ENCODE data around the gene LPGAT1.

The LPGAT1 gene

DNA sequence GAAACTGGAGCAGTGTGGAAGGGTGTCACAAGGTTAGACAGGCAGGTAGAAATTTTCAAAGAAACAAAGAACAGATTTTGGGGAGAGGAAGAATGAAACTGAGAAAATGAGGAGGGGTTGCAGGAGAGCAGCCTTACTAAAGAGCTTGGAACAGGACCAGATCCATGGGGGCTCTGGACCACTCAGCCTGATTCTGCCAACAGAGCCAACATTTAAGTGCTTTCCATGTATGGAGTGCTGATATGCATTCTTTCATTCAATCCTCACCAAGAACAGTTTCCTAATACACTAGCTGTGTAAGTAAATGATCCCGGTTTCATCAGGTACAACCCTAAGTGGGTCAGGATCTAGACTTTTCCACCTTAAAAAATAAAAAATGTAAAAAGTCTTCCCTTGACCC, 16.2 kb downstream of the LPGAT1 start:
- H3K4me3 ChIP-seq (ENCODE audit: control insufficient read depth, low read depth, low read length), result no peak overlapping the region
- DNase-seq (ENCODE audit: low read depth), result no peak
- TF ChIP-seq, protein P1, sequence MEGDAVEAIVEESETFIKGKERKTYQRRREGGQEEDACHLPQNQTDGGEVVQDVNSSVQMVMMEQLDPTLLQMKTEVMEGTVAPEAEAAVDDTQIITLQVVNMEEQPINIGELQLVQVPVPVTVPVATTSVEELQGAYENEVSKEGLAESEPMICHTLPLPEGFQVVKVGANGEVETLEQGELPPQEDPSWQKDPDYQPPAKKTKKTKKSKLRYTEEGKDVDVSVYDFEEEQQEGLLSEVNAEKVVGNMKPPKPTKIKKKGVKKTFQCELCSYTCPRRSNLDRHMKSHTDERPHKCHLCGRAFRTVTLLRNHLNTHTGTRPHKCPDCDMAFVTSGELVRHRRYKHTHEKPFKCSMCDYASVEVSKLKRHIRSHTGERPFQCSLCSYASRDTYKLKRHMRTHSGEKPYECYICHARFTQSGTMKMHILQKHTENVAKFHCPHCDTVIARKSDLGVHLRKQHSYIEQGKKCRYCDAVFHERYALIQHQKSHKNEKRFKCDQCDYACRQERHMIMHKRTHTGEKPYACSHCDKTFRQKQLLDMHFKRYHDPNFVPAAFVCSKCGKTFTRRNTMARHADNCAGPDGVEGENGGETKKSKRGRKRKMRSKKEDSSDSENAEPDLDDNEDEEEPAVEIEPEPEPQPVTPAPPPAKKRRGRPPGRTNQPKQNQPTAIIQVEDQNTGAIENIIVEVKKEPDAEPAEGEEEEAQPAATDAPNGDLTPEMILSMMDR (IDR thresholded peaks at IDR 0.05; ENCODE audit: control insufficient read depth, insufficient read depth, low read depth, low read length, missing control alignments), result no peak

DNA sequence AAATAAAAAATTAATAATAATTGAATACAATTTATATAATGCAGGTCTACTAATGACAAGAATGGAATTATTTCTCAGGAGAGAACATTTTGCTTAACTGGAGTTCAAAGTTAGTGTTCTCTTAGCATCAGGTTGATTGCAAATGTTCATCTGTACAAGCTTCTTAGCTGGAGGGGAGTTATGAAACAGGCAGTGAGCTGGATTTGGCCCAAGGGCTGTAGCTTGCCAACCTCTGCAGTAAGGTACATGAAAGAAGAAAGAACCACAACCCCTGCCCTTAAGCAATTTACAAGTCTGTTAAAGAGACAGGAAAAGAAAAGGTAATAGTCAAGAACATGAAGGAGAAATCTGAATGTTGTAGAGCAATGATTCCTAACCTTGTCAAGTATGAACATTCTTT, 17.0 kb downstream of the LPGAT1 start:
- DNase-seq (ENCODE audit: low read depth), result peak; percentile 23
- TF ChIP-seq, protein P1 (IDR thresholded peaks at IDR 0.05; ENCODE audit: control insufficient read depth, insufficient read depth, low read depth, low read length, missing control alignments), result no peak
- H3K4me3 ChIP-seq (ENCODE audit: control insufficient read depth, low read depth, low read length), result no peak overlapping the region

GRCh38 chr1:211812584-211812983, 18.0 kb downstream of the LPGAT1 start:
- TF ChIP-seq, protein P1 (IDR thresholded peaks at IDR 0.05; ENCODE audit: control insufficient read depth, insufficient read depth, low read depth, low read length, missing control alignments), result no peak
- no peak for DNase-seq (ENCODE audit: low read depth)
- no peak overlapping the region for H3K4me3 ChIP-seq (ENCODE audit: control insufficient read depth, low read depth, low read length)

GRCh38 chr1:211811848-211812247, 18.7 kb downstream of the LPGAT1 start:
- H3K4me3 ChIP-seq (ENCODE audit: control insufficient read depth, low read depth, low read length), result no peak overlapping the region
- TF ChIP-seq, protein P1 (IDR thresholded peaks at IDR 0.05; ENCODE audit: control insufficient read depth, insufficient read depth, low read depth, low read length, missing control alignments), result no peak
- no peak for DNase-seq (ENCODE audit: low read depth)

DNA sequence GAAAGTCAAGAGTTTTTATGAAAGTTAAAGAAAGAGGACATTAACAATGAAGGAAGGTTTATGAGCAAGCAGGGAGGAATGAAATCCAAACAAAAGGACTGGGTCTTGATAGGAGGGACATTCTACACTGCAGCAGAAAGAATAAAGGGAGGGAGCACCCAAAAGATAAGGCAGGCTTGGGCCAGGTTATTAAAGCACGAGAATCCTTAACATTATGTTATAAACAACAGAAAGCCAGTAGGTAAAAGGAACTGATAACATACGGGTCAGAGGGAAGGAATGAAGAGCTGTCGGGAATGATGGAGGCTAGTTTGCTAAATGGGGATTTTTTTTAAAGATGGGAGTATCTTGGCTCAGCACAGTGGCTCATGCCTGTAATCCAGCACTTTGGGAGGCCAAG, 19.4 kb downstream of the LPGAT1 start:
- TF ChIP-seq, protein P1 (IDR thresholded peaks at IDR 0.05; ENCODE audit: control insufficient read depth, insufficient read depth, low read depth, low read length, missing control alignments), result no peak
- no peak overlapping the region for H3K4me3 ChIP-seq (ENCODE audit: control insufficient read depth, low read depth, low read length)
- no peak for DNase-seq (ENCODE audit: low read depth)

DNA sequence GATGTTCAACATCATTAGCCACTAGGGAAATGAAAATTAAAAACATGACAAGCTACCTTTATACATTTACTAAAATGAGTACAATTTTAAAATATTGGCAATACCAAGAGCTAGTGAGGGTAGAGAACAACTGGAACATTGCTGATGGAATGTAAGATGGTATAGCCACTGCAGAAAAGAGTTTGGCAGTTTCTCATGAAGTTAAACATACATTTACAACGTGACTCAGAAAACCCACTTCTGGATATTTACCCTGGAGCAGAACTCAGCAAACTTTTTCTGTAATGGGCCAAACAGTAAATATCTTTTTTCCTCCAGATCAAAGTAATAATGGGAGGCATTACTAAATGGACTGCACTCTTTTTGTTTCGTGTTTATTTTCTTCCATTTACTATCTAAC, 22.1 kb downstream of the LPGAT1 start:
- H3K4me3 ChIP-seq (ENCODE audit: control insufficient read depth, low read depth, low read length), result no peak overlapping the region
- DNase-seq (ENCODE audit: low read depth), result no peak
- TF ChIP-seq, protein P1 (IDR thresholded peaks at IDR 0.05; ENCODE audit: control insufficient read depth, insufficient read depth, low read depth, low read length, missing control alignments), result no peak

DNA sequence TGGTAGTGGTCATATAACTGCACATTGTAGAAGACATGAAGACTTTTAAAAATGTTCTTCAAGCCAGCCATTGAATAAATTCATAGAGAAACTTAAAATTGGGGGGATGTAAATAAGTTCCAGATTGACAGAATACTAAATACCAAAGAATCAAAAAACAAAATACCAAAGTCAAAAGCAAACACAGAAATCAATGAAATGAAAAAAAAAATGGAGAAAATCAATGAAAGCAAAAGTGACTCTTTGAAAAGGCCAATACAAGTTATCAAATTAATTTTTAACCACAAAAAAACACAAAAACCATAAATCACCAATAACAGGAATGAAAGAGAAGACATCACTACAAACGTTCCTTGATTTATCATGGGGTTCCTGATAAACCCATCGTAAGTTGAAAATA, 25.6 kb downstream of the LPGAT1 start:
- no peak for DNase-seq (ENCODE audit: low read depth)
- TF ChIP-seq, protein P1 (IDR thresholded peaks at IDR 0.05; ENCODE audit: control insufficient read depth, insufficient read depth, low read depth, low read length, missing control alignments), result no peak
- no peak overlapping the region for H3K4me3 ChIP-seq (ENCODE audit: control insufficient read depth, low read depth, low read length)
